ENCODE data around the gene MAP3K15.

DNA sequence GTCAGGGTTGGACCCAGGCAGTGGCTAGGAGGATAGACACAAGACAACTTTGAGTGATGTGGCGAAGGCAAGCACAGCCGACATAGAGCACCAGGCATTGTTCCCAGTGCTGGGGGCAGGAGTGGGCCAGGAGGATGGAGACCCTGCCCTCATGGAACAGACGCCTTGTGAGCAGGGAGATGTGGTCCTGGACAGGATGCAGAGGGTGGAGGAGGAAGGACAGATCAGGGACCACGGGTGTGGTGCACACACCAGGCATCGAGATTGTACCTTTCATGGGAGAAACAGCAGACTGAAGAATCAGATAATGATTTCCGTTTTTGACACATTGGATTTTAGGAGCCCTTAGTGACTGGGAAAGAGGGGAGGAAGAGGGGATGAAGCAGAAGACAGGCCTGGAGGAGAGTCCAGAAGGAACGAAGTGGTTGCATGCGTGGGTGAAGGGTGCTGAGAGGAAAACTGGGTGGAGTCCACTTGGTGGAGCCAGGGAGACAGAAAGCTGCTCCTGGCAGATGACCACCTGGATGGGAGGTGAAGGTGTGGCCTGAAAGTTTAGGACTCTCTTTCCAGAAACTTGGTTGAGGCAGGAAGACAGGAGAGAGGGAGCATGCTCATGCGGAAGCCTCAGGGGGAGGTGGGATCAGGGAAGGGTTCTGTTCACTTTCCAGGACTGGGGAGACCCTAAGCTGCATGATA, 27.9 kb upstream of the MAP3K15 start:
- TF ChIP-seq, protein P1, sequence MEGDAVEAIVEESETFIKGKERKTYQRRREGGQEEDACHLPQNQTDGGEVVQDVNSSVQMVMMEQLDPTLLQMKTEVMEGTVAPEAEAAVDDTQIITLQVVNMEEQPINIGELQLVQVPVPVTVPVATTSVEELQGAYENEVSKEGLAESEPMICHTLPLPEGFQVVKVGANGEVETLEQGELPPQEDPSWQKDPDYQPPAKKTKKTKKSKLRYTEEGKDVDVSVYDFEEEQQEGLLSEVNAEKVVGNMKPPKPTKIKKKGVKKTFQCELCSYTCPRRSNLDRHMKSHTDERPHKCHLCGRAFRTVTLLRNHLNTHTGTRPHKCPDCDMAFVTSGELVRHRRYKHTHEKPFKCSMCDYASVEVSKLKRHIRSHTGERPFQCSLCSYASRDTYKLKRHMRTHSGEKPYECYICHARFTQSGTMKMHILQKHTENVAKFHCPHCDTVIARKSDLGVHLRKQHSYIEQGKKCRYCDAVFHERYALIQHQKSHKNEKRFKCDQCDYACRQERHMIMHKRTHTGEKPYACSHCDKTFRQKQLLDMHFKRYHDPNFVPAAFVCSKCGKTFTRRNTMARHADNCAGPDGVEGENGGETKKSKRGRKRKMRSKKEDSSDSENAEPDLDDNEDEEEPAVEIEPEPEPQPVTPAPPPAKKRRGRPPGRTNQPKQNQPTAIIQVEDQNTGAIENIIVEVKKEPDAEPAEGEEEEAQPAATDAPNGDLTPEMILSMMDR (IDR thresholded peaks at IDR 0.05): no peak
- no peak for TF ChIP-seq EZH2 (IDR thresholded peaks at IDR 0.05)
- no peak for TF ChIP-seq EZH2phosphoT487 (IDR thresholded peaks at IDR 0.05)
